Measurements from ENCODE around the gene TOMM40.
"Not testable (repeated sequence)": the region's sequence is repeated elsewhere in the genome, so short reads cannot be mapped to it uniquely, and the experiment has no call there.

TOMM40 gene

GRCh38 chr19:44907613-44908012 is 16.6 kb downstream of the TOMM40 start:
- DNase-seq (ENCODE audit: extremely low spot score): no peak
- ChIA-PET POLR2A (interaction anchor here (0.7 kb wide), 1 partner anchor 47 kb away, joined by 3 read pairs; the partner anchor contains the start of gene CLPTM1), CTCF (no interaction called here)
- no peak for TF ChIP-seq CTBP1 (IDR thresholded peaks at IDR 0.05; ENCODE audit: borderline replicate concordance)
- TF ChIP-seq HDGF (IDR thresholded peaks at IDR 0.05; ENCODE audit: borderline replicate concordance): no peak
- TF ChIP-seq SUZ12 (IDR thresholded peaks at IDR 0.05): no peak
- no peak for TF ChIP-seq ELF4 (IDR thresholded peaks at IDR 0.05)
- no peak for TF ChIP-seq SP1 (IDR thresholded peaks at IDR 0.05)
- TF ChIP-seq L3MBTL2 (conservative IDR thresholded peaks at IDR 0.05): no peak
- TF ChIP-seq ARNT (IDR thresholded peaks at IDR 0.05): no peak

- ChIA-PET CTCF (no interaction called here), POLR2A (interaction anchor here (0.6 to 1.6 kb wide), 3 partner anchors 18 to 47 kb away, joined by 3 read pairs; partner anchors contain the start of gene CLPTM1)
- TF ChIP-seq BHLHE40 (IDR thresholded peaks at IDR 0.05; ENCODE audit: borderline replicate concordance) (no peak), SP1 (IDR thresholded peaks at IDR 0.05) (no peak), ELF4 (IDR thresholded peaks at IDR 0.05) (no peak), NFRKB (IDR thresholded peaks at IDR 0.05) (no peak), L3MBTL2 (conservative IDR thresholded peaks at IDR 0.05) (no peak), FOXM1 (IDR thresholded peaks at IDR 0.05; ENCODE audit: borderline replicate concordance) (no peak), ARNT (IDR thresholded peaks at IDR 0.05) (no peak), HDGF (IDR thresholded peaks at IDR 0.05; ENCODE audit: borderline replicate concordance) (no peak), FOXK2 (IDR thresholded peaks at IDR 0.05) (no peak), FOXA1 (IDR thresholded peaks at IDR 0.05) (no peak), SUZ12 (IDR thresholded peaks at IDR 0.05) (no peak), TARDBP (IDR thresholded peaks at IDR 0.05) (no peak)
- TF ChIP-seq, protein P1, sequence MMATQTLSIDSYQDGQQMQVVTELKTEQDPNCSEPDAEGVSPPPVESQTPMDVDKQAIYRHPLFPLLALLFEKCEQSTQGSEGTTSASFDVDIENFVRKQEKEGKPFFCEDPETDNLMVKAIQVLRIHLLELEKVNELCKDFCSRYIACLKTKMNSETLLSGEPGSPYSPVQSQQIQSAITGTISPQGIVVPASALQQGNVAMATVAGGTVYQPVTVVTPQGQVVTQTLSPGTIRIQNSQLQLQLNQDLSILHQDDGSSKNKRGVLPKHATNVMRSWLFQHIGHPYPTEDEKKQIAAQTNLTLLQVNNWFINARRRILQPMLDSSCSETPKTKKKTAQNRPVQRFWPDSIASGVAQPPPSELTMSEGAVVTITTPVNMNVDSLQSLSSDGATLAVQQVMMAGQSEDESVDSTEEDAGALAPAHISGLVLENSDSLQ (IDR thresholded peaks at IDR 0.05): no peak
- no peak for DNase-seq (ENCODE audit: extremely low spot score)
These were observed 17.2 kb downstream of the TOMM40 start for GRCh38 chr19:44908074-44908835.

DNA sequence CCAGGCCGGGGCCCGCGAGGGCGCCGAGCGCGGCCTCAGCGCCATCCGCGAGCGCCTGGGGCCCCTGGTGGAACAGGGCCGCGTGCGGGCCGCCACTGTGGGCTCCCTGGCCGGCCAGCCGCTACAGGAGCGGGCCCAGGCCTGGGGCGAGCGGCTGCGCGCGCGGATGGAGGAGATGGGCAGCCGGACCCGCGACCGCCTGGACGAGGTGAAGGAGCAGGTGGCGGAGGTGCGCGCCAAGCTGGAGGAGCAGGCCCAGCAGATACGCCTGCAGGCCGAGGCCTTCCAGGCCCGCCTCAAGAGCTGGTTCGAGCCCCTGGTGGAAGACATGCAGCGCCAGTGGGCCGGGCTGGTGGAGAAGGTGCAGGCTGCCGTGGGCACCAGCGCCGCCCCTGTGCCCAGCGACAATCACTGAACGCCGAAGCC is 17.8 kb downstream of the TOMM40 start:
- DNase-seq (ENCODE audit: extremely low spot score): no peak
- POLR2A ChIA-PET: interaction anchor here (0.6 to 1.6 kb wide), 2 partner anchors 19 to 41 kb away, joined by 3 read pairs; no protein-coding TSS in a partner anchor
- no peak for TF ChIP-seq ZNF384 (IDR thresholded peaks at IDR 0.05)
- no peak for TF ChIP-seq NFRKB (IDR thresholded peaks at IDR 0.05)
- TF ChIP-seq CTBP1 (IDR thresholded peaks at IDR 0.05; ENCODE audit: borderline replicate concordance): no peak
- no peak for TF ChIP-seq ELF4 (IDR thresholded peaks at IDR 0.05)
- no peak for TF ChIP-seq SUZ12 (IDR thresholded peaks at IDR 0.05)
- TF ChIP-seq HDGF (IDR thresholded peaks at IDR 0.05; ENCODE audit: borderline replicate concordance): no peak
- TF ChIP-seq ARNT (IDR thresholded peaks at IDR 0.05): no peak
- CTCF ChIA-PET: no interaction called here

DNA sequence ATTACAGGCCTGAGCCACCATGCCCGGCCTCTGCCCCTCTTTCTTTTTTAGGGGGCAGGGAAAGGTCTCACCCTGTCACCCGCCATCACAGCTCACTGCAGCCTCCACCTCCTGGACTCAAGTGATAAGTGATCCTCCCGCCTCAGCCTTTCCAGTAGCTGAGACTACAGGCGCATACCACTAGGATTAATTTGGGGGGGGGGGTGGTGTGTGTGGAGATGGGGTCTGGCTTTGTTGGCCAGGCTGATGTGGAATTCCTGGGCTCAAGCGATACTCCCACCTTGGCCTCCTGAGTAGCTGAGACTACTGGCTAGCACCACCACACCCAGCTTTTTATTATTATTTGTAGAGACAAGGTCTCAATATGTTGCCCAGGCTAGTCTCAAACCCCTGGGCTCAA is 18.7 kb downstream of the TOMM40 start:
- TF ChIP-seq ARNT (IDR thresholded peaks at IDR 0.05) (no peak), HDGF (IDR thresholded peaks at IDR 0.05; ENCODE audit: borderline replicate concordance) (no peak), SUZ12 (IDR thresholded peaks at IDR 0.05) (no peak), ZNF384 (IDR thresholded peaks at IDR 0.05) (no peak), L3MBTL2 (conservative IDR thresholded peaks at IDR 0.05) (no peak), FOXK2 (IDR thresholded peaks at IDR 0.05) (no peak), NFRKB (IDR thresholded peaks at IDR 0.05) (no peak), FOXA1 (IDR thresholded peaks at IDR 0.05) (no peak), LEF1 (IDR thresholded peaks at IDR 0.05; ENCODE audit: borderline replicate concordance) (no peak), ELF4 (IDR thresholded peaks at IDR 0.05) (no peak), TARDBP (IDR thresholded peaks at IDR 0.05) (no peak), FOXM1 (IDR thresholded peaks at IDR 0.05; ENCODE audit: borderline replicate concordance) (no peak), SP1 (IDR thresholded peaks at IDR 0.05) (no peak), BHLHE40 (IDR thresholded peaks at IDR 0.05; ENCODE audit: borderline replicate concordance) (no peak), CTBP1 (IDR thresholded peaks at IDR 0.05; ENCODE audit: borderline replicate concordance) (no peak)
- TF ChIP-seq, protein P1 (IDR thresholded peaks at IDR 0.05): no peak
- ChIA-PET POLR2A (interaction anchor here (1.0 to 2.9 kb wide), 3 partner anchors 40 to 48 kb away, joined by 3 to 17 read pairs (median 3); partner anchors contain the start of gene CLPTM1), CTCF (no interaction called here)
- DNase-seq (ENCODE audit: extremely low spot score): no peak

GRCh38 chr19:44911896-44912295 is 20.8 kb downstream of the TOMM40 start:
- CTCF ChIA-PET; DNase-seq (ENCODE audit: extremely low spot score): not testable (repeated sequence)
- POLR2A ChIA-PET: interaction anchor here (1.0 to 2.9 kb wide), 3 partner anchors 11 to 43 kb away, joined by 3 to 17 read pairs (median 4); partner anchors contain the start of genes APOC2 and CLPTM1

- POLR2A ChIA-PET: interaction anchor here (0.7 kb wide), 1 partner anchor 42 kb away, joined by 3 read pairs; the partner anchor contains the start of gene CLPTM1
- DNase-seq (ENCODE audit: extremely low spot score): no peak
- CTCF ChIA-PET: interaction anchor here (0.9 kb wide), 1 partner anchor 116 kb away, joined by 3 read pairs; no protein-coding TSS in a partner anchor
- no peak for TF ChIP-seq ARNT (IDR thresholded peaks at IDR 0.05)
- TF ChIP-seq, protein P1 (IDR thresholded peaks at IDR 0.05): no peak
- TF ChIP-seq CTBP1 (IDR thresholded peaks at IDR 0.05; ENCODE audit: borderline replicate concordance): no peak
- TF ChIP-seq SUZ12 (IDR thresholded peaks at IDR 0.05): no peak
- no peak for TF ChIP-seq TARDBP (IDR thresholded peaks at IDR 0.05)
- no peak for TF ChIP-seq FOXA1 (IDR thresholded peaks at IDR 0.05)
- TF ChIP-seq HDGF (IDR thresholded peaks at IDR 0.05; ENCODE audit: borderline replicate concordance): no peak
- TF ChIP-seq FOXK2 (IDR thresholded peaks at IDR 0.05): no peak
- TF ChIP-seq LEF1 (IDR thresholded peaks at IDR 0.05; ENCODE audit: borderline replicate concordance): no peak
- TF ChIP-seq FOXM1 (IDR thresholded peaks at IDR 0.05; ENCODE audit: borderline replicate concordance): no peak
- no peak for TF ChIP-seq L3MBTL2 (conservative IDR thresholded peaks at IDR 0.05)
- no peak for TF ChIP-seq NFRKB (IDR thresholded peaks at IDR 0.05)
- no peak for TF ChIP-seq BHLHE40 (IDR thresholded peaks at IDR 0.05; ENCODE audit: borderline replicate concordance)
These were observed 21.8 kb downstream of the TOMM40 start for GRCh38 chr19:44912854-44913253.

DNA sequence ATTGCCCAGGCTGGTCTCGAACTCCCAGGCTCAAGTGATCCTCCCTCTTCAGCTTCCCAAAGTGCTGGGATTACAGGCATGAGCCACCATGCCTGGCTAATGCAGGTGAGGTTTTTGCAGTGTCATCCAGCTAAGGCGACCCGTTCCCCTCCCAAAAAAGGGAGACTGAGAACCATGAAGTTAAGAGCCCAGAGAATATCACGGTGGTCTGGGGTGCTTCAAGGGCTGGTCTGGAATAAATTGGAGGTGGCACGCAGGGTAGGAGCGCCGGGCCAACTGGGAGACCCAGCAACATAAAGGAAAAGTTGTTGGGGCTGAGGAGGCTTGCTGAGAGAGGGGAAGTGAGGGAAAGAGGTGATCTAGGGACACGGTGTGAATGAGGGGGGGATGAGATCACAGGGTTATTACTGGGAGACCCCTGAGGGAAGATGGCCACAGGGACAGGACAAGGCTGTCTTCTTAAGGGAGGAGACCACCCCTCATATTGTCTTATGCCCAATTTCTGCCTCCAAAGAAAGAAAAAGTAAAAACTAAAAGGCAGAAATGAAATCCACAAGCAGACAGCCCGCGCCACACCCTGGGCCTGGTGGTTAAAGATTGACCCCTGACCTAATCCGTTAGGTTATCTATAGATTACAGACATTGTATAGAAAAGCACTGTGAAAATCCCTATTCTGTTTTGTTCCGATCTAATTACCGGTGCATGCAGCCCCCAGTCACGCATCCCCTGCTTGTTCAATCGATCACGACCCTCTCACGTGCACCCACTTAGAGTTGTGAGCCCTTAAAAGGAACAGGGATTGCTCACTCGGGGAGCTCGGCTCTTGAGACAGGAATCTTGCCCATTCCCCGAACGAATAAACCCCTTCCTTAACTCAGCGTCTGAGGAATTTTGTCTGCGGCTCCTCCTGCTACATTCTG is 22.7 kb downstream of the TOMM40 start:
- POLR2A ChIA-PET: interaction anchor here (0.7 to 1.5 kb wide), 3 partner anchors 8 to 41 kb away, joined by 3 to 4 read pairs (median 3); partner anchors contain the start of genes APOE and CLPTM1
- CTCF ChIA-PET: interaction anchor here (0.9 kb wide), 1 partner anchor 117 kb away, joined by 3 read pairs; no protein-coding TSS in a partner anchor
- DNase-seq (ENCODE audit: extremely low spot score): not testable (repeated sequence)
